ENCODE data around the gene NAT14. TPM values are rescaled to one million over a fixed set of nuclear protein-coding genes. Genes with fewer than 3 reads are reported as not detected.

NAT14 gene
- polyA plus RNA-seq, 2 of the 4 experiments (the other 2 are of a cell fraction) = 16.8 to 50.3 TPM

DNA sequence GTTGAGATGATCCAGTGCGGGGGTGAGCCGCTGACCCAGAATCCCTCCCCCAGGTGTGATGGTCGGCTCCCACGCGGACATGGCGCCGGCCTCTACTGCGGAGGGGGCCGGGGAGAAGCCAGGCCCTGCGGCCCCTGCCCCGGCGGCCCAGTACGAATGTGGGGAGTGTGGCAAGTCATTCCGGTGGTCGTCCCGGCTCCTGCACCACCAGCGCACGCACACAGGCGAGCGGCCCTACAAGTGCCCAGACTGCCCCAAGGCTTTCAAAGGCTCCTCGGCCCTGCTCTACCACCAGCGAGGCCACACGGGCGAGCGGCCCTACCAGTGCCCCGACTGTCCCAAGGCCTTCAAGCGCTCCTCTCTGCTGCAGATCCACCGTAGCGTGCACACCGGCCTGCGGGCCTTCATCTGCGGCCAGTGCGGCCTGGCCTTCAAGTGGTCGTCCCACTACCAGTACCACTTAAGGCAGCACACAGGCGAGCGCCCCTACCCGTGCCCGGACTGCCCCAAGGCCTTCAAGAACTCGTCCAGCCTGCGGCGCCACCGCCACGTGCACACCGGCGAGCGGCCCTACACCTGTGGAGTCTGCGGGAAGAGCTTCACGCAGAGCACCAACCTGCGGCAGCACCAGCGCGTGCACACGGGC is 3.7 kb upstream of the NAT14 start:
- no peak for FAIRE-seq

DNA sequence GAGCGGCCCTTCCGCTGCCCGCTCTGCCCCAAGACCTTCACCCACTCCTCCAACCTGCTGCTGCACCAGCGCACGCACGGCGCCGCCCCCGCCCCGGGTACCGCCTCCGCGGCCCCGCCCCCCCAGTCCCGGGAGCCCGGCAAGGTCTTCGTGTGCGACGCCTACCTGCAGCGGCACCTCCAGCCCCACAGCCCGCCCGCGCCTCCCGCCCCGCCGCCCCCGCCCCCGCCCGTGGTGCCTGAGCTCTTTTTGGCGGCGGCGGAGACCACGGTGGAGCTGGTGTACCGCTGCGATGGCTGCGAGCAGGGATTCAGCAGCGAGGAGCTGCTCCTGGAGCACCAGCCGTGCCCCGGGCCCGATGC is 3.2 kb upstream of the NAT14 start:
- Histone ChIP-seq H3K27ac (no peak overlapping the region), H3K4me2 (no peak overlapping the region), H3K4me1 (peaks cover 42% of the 10 kb centered on the region), H3K4me3 (no peak overlapping the region), H3K9me3 (no peaks in the 10 kb centered on the region)
- CTCF ChIA-PET = interaction anchor here (2.6 to 15.6 kb wide), 2 partner anchors 14 to 22 kb away, joined by 11 to 219 read pairs; no protein-coding TSS in a partner anchor
- 100% methylated on average over 10 of the region's 40 CpGs for WGBS (ENCODE audit: missing lambda C conversion rate)
- POLR2A ChIA-PET = interaction anchor here (0.7 kb wide), 1 partner anchor 14 kb away, joined by 3 read pairs; no protein-coding TSS in a partner anchor
- FAIRE-seq (no peak), DNase-seq (ENCODE audit: low read depth in 1 of 2, low spot score in 1 of 2) (no peak), ATAC-seq (no peak)
- TF ChIP-seq PBX3 (IDR thresholded peaks at IDR 0.05) (no peak), NFE2L2 (conservative IDR thresholded peaks at IDR 0.05; ENCODE audit: low read length) (no peak), TP53 (CRISPR knock-in tag; IDR thresholded peaks at IDR 0.05) (no peak), BHLHE40 (IDR thresholded peaks at IDR 0.05; ENCODE audit: low read depth, low read length) (no peak), POLR2A (IDR thresholded peaks at IDR 0.05; ENCODE audit: low read length) (no peak), FOSL2 (IDR thresholded peaks at IDR 0.05) (no peak), FOSL2 (CRISPR knock-in tag; IDR thresholded peaks at IDR 0.05) (no peak), JUNB (IDR thresholded peaks at IDR 0.05) (no peak), EHMT2 (IDR thresholded peaks at IDR 0.05; ENCODE audit: low read depth) (no peak), RNF2 (IDR thresholded peaks at IDR 0.05; ENCODE audit: borderline replicate concordance, low read depth) (no peak), EP300 (IDR thresholded peaks at IDR 0.05) (no peak), NPAS2 (CRISPR knock-in tag; IDR thresholded peaks at IDR 0.05; ENCODE audit: borderline replicate concordance) (no peak), SMC3 (IDR thresholded peaks at IDR 0.05) (no peak), HOXA7 (CRISPR knock-in tag; IDR thresholded peaks at IDR 0.05) (no peak), FOXS1 (CRISPR knock-in tag; IDR thresholded peaks at IDR 0.05) (no peak), RFX5 (IDR thresholded peaks at IDR 0.05) (no peak)
- TF ChIP-seq, protein P1, sequence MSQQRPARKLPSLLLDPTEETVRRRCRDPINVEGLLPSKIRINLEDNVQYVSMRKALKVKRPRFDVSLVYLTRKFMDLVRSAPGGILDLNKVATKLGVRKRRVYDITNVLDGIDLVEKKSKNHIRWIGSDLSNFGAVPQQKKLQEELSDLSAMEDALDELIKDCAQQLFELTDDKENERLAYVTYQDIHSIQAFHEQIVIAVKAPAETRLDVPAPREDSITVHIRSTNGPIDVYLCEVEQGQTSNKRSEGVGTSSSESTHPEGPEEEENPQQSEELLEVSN (IDR thresholded peaks at IDR 0.05; ENCODE audit: borderline replicate concordance, low read depth) = no peak
- TF ChIP-seq, protein P2, sequence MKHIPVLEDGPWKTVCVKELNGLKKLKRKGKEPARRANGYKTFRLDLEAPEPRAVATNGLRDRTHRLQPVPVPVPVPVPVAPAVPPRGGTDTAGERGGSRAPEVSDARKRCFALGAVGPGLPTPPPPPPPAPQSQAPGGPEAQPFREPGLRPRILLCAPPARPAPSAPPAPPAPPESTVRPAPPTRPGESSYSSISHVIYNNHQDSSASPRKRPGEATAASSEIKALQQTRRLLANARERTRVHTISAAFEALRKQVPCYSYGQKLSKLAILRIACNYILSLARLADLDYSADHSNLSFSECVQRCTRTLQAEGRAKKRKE (CRISPR knock-in tag; IDR thresholded peaks at IDR 0.05; ENCODE audit: low read depth) = no peak

More for the DNA sequence above, 3.7 kb upstream of the NAT14 start:
- 96% methylated on average over 52 of the region's 52 CpGs for WGBS (ENCODE audit: missing lambda C conversion rate)
- no peak overlapping the region for H3K27ac ChIP-seq
- H3K4me1 ChIP-seq = peaks cover 37% of the 10 kb centered on the region
- ATAC-seq (no peak), DNase-seq (ENCODE audit: low read depth in 1 of 2, low spot score in 1 of 2) (no peak)
- H3K9me3 ChIP-seq = no peaks in the 10 kb centered on the region
- ChIA-PET CTCF (interaction anchor here (2.6 to 15.6 kb wide), 2 partner anchors 13 to 22 kb away, joined by 11 to 219 read pairs; no protein-coding TSS in a partner anchor), POLR2A (no interaction called here)
- H3K4me3 ChIP-seq = no peak overlapping the region
- no peak overlapping the region for H3K4me2 ChIP-seq
- TF ChIP-seq, protein P3, sequence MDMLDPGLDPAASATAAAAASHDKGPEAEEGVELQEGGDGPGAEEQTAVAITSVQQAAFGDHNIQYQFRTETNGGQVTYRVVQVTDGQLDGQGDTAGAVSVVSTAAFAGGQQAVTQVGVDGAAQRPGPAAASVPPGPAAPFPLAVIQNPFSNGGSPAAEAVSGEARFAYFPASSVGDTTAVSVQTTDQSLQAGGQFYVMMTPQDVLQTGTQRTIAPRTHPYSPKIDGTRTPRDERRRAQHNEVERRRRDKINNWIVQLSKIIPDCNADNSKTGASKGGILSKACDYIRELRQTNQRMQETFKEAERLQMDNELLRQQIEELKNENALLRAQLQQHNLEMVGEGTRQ (IDR thresholded peaks at IDR 0.05) = no peak
- TF ChIP-seq CHD2 (IDR thresholded peaks at IDR 0.05; ENCODE audit: low read length, partially characterized antibody) (no peak), MAX (IDR thresholded peaks at IDR 0.05) (no peak)
